ENCODE results near the gene PCDH15. TPM values are rescaled to one million over a fixed set of nuclear protein-coding genes. Genes with fewer than 3 reads are reported as not detected.

The PCDH15 gene
- total RNA-seq, 1 experiment from 2014 or later: 0.61 TPM

- no peak overlapping the region for H3K4ac ChIP-seq (ENCODE audit: low read depth, low read length)
- H3K27me3 ChIP-seq (ENCODE audit: insufficient read depth, low read length): no peaks in the 10 kb centered on the region
- H2BK12ac ChIP-seq (ENCODE audit: insufficient read length, low read depth, low read length): no peak overlapping the region
- H3T11ph ChIP-seq (ENCODE audit: low read length): no peak overlapping the region
- no peak overlapping the region for H3K23ac ChIP-seq (ENCODE audit: insufficient read length, low read depth, low read length)
- Mint-ChIP-seq H3K27ac (no peak overlapping the region), H3K4me3 (no peak overlapping the region), H3K9me3 (no peaks in the 10 kb centered on the region), H3K36me3 (ENCODE audit: insufficient read depth in 1 of 3, low read depth in 3 of 3) (no peaks in the 10 kb centered on the region), H3K27me3 (ENCODE audit: low read depth) (no peaks in the 10 kb centered on the region), H3K4me1 (no peaks in the 10 kb centered on the region)
- no peak overlapping the region for H2BK20ac ChIP-seq (ENCODE audit: low read depth, low read length, poor library complexity, severe bottlenecking)
- no peaks in the 10 kb centered on the region for H3K4me1 ChIP-seq (ENCODE audit: insufficient read depth, low read length)
- no peaks in the 10 kb centered on the region for H3K79me2 ChIP-seq (ENCODE audit: insufficient read depth, low read length)
- H3K18ac ChIP-seq (ENCODE audit: insufficient read length, low read depth, low read length): no peak overlapping the region
- H3K9me3 ChIP-seq (ENCODE audit: control insufficient read depth, low read depth, low read length): no peaks in the 10 kb centered on the region
- no peaks in the 10 kb centered on the region for H3K23me2 ChIP-seq (ENCODE audit: insufficient read length, low read depth, low read length, poor library complexity, severe bottlenecking)
- no peak overlapping the region for H3K14ac ChIP-seq (ENCODE audit: insufficient read depth, low read length)
- no peak overlapping the region for H2AFZ ChIP-seq (ENCODE audit: low read length)
- H2AK5ac ChIP-seq (ENCODE audit: insufficient read length, low read length): no peak overlapping the region
- no peak overlapping the region for H4K8ac ChIP-seq (replicated peaks; ENCODE audit: insufficient read length, low read depth, low read length)
- H4K20me1 ChIP-seq (ENCODE audit: control insufficient read depth, insufficient read depth, insufficient read length): no peaks in the 10 kb centered on the region
- no peak overlapping the region for H2BK5ac ChIP-seq (ENCODE audit: insufficient read length, low read length)
- no peak overlapping the region for H3K56ac ChIP-seq (ENCODE audit: insufficient read length, low read depth, low read length)
- no peak overlapping the region for H2BK15ac ChIP-seq (ENCODE audit: low read depth, low read length)
- WGBS (ENCODE audit: extremely low coverage, insufficient read length, low lambda C conversion rate): no CpG with 5 or more reads among the region's 2 CpGs
- no peaks in the 10 kb centered on the region for H3K79me1 ChIP-seq (ENCODE audit: insufficient read depth, low read depth, low read length, poor library complexity, severe bottlenecking)
- no peak for DNase-seq
- no peak overlapping the region for H2BK120ac ChIP-seq (ENCODE audit: low read depth, low read length, poor library complexity, severe bottlenecking)
- TF ChIP-seq, protein P1, sequence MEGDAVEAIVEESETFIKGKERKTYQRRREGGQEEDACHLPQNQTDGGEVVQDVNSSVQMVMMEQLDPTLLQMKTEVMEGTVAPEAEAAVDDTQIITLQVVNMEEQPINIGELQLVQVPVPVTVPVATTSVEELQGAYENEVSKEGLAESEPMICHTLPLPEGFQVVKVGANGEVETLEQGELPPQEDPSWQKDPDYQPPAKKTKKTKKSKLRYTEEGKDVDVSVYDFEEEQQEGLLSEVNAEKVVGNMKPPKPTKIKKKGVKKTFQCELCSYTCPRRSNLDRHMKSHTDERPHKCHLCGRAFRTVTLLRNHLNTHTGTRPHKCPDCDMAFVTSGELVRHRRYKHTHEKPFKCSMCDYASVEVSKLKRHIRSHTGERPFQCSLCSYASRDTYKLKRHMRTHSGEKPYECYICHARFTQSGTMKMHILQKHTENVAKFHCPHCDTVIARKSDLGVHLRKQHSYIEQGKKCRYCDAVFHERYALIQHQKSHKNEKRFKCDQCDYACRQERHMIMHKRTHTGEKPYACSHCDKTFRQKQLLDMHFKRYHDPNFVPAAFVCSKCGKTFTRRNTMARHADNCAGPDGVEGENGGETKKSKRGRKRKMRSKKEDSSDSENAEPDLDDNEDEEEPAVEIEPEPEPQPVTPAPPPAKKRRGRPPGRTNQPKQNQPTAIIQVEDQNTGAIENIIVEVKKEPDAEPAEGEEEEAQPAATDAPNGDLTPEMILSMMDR (conservative IDR thresholded peaks at IDR 0.05): no peak
- H4K5ac ChIP-seq (ENCODE audit: insufficient read length, low read depth, low read length): no peak overlapping the region
- no peak overlapping the region for H3K4me2 ChIP-seq (ENCODE audit: insufficient read depth, insufficient read length, low read length)
- no peak overlapping the region for H3K9ac ChIP-seq (ENCODE audit: extremely low read depth, insufficient read length, low read length)
- H3K27ac ChIP-seq (ENCODE audit: insufficient read length, low read depth, low read length): no peak overlapping the region
- H4K91ac ChIP-seq (ENCODE audit: insufficient read length, low read depth, low read length): no peak overlapping the region
These were observed 223.3 kb downstream of the PCDH15 start for GRCh38 chr10:54577682-54578081.

All from H9 (cell line).